GM19397 (cell line): ENCODE results near the gene COMMD9.

ENCODE experiments used
- ATAC-seq: cut with Tn5 transposase; IDR thresholded peaks from one replicate; pipeline ENCODE4 v1.9.1; 2021; ENCODE audit warnings: mild to moderate bottlenecking, moderate library complexity; ENCODE audit not compliant: unreplicated experiment

COMMD9 gene

DNA sequence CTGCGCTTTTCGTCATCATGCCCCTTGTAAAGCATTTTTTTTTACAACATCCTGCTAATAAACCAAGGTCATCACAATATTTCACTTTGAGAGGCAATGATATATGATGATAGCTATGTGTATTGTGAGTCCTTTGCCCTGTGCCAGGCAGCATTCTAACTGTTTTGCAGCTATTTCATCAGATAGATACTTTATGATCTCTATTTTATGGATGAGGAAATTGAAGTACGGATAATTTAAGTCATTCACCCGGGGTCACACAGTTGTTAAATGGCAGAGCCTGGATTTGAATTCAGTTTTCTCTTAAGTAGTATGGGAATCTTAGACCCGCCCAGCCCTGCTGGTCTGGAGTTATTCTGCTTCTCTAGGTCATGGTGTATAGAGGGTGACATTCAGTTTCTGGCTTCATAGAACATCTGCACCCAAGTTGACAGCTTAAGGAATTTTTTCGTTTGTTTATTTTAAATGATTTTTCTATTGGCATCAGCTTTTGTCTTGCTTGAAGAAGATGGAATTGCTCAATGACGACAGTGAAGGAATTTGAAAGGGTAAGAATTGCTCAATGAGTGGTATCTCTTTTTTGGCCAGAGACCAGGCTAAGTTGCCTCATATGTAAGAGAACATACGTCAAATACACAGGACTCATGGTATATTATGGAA, 7.8 kb upstream of the COMMD9 start:
- no peak for ATAC-seq

DNA sequence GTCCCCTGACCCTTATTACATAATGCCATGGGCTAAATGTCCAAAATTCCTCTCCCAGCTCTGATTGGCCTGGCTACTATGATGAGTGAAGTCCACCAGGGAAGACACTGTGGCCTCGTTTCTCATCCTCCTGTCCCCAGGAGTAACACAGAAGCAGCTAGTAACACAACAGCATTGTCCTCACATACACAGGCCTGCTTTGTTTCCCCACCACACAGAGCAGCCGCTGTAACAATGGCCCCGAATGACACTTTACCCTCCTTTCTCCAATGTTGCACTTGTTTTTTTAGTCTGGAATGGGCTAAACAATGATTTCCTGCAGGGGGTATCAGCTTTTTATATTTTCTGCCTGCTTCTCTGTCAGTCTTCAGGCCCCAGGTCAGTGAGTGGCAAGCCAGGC, 6.7 kb upstream of the COMMD9 start, which contains the start of gene PRR5L:
Gene PRR5L, plus strand, starts transcription at position 363 of the 400 bp plus-strand sequence. CDS start 104,834 bp downstream, outside the sequence.
- no peak for ATAC-seq

DNA sequence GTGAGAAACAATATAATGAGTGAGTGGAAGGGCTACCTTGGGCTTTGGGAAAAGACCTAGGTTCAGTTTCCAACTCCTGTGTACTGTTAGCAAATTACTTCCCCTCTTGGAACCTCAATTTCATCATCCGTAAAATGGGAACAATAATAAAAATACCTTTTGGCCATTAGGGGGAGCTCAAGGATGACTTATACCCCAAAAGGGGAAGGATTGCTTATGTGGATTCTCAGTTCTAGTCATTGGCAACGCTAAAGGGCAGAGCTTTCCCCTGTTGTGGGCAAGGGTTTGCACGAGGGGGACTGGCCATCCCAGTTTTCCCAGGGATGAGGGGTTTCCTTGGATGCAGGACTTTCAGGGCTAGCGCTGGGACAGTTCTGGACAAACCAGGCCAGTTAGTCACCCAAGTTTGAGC, 3.1 kb upstream of the COMMD9 start:
- no peak for ATAC-seq

DNA sequence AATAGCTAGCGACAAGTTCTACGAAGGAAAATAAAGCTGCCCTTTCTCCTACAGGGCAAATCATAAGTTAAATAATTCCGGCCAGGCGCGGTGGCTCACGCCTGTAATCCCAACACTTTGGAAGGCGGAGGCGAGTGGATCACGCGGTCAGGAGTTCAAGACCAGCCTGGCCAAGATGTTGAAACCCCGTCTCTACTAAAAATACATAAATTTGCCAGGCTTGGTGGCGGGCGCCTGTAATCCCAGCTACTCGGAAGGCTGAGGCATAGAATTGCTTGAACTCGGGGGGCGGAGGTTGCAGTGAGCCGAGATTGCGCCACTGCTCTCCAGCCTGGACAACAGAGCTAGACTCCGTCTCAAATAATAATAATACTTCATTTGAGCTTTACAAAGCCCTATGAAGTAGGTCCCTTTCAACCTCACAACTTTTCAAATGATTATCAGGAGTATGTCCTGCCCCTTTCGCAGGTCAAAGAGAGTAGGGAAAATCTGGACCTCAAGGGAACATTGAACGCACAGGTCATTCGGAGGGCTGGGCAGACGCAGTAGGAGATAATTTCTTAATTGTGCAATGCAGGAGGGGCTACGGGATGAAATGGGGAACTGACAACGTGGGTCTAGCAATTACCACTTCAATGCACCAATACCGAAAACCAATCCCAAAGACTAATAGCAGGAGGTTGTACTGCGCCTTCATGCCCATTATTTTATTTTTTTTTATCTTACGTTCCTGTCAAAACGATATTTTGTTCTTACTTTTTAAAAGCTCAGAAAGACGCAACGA, 590 bp downstream of the COMMD9 start:
- ATAC-seq = no peak

DNA sequence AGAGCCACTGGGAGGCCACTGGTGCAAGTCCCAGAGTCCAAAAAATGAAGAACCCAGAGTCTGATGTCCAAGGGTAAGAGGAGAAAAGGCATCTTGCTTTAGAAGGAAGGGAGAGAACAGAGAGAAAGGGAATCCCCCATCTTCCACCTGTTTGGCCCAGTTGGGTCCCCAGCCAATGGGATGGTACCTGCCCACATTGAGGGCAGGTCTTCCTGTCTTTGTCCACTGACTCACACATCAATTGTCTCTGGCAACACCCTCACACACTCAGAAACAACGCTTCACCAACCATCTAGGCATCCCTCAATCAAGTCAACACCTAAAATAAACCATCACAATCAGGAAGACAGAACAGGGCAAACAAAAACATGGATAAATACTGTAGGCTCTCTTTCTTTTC, 6.3 kb downstream of the COMMD9 start:
- no peak for ATAC-seq

DNA sequence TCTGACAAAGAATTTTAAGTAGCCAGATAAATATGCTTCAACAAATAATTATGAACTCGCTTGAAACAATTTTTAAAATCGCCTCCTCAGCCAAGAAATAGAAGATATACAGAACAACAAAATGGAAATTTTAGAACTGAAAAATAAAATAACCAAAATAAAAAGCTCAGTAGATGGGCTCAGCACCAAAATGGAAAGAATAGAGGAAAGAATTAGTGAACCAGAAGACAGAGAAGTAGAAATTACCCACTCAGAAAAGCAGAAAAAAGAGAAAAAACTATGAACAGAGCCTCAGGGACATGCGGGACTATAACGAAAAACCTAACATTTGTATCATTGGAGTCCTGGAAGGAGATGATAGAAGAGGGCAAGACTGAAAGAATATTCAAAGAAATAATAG, 7.4 kb downstream of the COMMD9 start:
- ATAC-seq = no peak

DNA sequence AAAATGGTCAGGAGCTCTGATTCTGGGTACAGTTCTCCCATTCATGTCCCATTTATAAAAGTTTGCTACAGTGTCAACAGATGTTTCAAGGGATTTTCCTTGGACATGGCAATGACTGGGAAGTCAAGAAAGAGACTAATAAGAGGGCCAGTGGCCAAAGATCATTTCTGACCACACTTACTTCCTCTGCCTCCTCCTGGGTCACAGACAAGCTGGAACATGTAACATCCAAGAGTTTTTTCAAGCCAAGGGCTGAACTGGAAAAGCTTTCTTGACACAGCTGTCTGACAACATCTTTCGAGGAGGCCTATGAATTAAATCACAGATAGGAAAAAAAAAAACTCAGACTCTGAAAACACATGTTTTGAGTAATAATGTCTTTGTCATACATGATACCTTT, 8.7 kb downstream of the COMMD9 start:
- no peak for ATAC-seq

DNA sequence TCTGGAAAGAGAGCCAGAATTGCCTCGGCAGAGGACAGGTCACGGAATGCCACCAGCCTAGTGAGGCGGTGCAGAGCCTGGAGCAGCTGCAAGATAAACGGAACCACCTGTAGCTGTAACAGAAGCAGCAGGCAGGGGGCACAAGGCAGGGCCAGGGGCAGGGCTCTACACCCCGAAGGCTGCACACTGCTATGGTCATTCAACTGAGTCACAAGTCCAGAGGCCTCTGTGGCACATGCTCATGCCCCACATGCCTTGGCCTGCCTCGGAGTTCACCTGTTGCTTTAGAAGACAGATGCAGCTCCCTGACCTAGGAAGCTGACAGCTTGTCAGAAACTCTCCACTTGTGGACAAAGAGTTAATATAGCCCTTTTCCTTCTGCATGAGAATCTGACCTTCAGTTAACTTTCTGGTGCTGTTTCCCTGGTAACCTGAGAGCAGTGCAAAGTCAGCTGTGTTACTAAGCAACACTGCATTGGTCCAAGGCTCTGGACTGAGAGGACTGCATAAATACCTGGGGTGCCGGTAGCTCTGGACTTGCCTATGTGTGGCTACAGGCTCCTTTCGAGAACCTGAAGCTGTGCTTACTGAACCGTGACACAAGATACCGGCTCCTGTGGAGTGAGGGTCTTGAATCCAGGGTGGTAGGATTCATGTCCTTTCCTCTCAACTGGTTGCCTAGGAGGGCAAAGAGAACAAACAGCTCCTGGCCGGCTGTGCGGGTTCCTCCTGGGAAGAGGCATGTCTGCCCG, 10.5 kb downstream of the COMMD9 start:
- no peak for ATAC-seq

DNA sequence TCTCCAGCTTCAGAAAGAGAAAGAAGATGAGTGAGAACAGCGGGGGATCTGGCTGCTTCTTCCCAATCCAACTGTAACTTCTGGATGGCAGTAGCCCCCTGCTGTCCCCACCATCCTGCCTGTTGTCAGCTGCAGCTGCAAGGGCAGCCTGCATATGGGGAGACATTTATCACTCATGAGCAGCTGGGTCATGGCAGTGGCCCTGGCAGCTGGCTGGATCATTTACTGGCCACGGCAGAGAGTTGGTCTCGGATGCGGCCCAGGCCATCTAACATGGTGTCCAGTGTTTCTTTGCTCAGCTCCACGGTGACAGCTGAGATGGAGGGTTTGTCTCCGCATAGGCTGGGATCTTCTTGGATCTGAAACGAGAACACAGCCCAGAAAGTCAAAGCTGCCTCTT, 14.8 kb downstream of the COMMD9 start:
- ATAC-seq = no peak

DNA sequence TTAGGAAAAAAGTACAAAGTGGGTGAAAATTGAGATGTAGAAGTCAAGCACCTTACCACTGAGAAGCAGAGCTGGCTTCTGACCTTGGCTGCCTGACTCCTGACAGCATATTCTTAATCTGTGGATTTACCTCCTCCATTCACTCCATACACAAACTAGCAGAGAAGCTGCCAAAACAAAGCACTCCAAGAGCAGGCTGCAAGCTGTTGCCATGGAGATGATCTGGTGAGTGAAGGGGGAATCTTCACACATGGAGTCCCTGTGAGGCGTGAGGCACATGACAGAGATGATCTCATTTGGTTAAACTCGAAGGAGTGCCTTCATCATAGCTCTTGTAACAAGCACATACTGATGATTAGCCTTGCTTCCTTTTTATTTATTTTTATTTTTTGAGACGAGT, 16.1 kb downstream of the COMMD9 start:
- no peak for ATAC-seq

DNA sequence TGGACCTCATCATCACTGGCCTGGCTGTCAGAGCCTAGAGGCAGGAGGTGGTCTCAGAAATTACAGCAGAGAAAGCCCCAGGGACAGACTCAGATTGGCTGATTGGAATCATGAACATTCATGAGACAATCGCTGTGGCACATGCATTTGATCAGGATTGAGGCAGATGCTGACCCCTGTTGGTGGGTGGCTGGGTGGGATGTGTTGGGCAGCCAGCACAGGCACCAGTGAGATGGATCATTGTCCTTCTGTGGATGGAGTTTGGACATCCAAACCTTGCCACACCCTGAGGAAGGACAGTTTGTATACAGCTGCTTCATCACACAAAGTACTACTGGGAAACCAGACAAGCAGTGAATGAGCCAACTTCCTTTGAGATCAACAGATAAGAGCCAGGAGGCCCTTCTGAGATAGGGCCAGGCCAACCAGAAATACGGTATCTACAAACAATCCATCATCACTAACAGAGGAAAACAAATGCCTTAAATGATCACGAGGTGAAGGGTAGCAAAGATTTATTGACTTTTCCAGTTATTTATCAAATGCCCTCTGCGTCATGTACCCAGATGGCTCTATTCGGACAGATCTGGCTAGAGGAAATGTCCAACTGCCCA, 17.3 kb downstream of the COMMD9 start:
- ATAC-seq = no peak

DNA sequence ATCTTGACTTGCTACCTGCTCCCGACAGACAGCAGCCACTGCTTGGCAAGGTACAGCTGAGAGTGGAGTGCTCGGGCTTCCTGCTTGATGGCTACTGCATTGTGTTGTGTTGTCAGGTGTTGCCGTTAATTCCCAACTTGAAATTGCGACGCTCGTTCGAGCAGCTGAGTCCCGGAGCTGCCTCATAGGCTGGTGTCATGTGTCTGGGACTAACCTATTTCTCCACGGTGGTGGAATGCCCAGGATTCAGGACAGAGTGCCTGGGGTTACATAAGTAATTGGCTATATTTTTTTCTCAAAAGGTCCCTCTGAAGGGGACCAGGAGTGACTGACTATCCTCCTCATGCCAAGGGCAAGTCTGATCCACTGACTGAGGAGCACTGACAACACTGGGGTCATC, 18.5 kb downstream of the COMMD9 start:
- ATAC-seq = no peak

DNA sequence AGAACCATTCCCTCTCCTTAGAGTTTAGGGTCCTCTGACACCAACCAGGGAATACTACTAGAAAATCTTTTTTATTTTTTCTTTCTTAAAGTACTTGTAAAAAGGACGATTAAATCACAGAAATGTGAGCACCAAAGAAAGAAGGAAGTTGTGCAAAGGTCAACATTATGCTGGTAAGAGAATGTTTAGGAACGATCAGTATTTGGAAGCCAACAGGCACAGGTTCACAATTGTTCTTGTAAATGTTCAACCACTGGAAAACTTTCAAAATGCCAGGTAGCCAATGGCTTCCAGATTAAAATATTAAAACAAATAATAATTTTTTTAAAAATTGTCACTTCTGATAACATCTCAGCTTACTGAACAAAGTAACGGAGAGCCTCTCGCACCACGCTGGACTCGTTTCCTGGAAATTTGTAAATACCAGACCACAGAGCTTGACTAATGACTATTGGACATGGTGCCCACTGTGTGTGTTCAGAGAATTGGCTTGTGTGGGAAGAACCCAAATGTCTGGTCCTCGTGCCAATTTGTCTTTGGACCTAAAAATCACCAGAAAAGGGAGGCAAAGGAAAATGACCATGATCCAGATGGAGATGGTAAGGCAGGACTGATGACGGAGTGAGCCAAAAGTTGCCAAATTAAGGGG, 20.8 kb downstream of the COMMD9 start:
- no peak for ATAC-seq

DNA sequence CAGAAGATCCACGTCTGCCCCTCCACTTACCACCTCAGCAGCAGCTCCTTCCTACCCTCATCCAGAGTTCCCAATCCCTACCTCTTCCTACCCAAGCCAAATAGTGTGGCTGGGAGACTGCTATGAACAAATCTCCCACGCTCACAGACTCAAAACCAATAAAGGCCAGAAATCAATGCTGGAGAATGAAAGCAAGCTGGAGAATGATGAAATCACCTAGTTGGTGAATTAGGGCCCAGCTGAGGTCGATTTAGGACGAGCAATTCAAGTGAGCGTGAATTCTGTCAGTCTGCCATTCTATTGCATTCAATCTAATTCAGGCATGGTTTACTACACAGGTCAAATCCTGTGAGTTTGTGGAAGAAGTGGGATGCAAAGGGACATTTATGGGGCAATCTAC, 22.5 kb downstream of the COMMD9 start:
- ATAC-seq = no peak

DNA sequence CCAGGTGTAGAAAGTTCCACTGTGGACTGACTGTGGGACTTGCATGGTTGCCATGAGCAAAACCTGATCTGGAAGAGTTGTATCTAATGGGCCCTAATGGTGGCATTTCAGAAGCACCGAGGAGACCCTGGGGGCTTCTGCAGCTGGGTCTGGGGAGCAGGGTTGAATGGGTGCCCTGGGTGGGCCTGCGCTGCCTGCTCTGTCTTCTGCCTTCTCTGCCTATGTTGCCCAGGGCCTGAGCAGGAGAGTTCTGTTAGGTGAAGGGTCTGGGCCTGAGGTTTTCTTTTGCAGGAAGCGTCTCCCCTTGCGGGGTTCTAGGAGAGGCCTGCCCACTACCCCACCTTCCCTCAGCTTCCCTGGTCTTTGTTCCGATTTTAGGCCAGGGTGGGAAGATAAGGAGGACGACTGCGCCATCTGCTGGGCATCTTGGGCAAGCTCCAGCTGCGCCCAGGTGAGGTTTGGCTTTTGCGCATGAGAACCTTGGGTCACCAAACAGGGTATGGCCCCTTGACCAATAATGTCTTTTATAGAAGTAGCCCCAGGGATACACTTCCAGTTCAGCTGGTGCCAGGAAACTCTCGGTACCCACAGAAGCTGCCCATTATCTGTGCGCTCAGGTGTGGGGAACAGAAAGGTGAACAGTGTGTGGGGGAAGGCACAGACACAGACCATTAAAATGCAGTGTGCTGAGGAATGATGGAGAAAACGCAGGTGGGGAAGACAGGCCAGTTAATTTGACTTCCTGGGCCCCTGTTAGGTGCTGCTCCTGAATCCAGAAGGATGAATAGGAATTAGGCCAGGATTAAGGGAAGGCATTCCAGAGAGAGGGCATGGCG, 23.2 kb downstream of the COMMD9 start:
- ATAC-seq = no peak

DNA sequence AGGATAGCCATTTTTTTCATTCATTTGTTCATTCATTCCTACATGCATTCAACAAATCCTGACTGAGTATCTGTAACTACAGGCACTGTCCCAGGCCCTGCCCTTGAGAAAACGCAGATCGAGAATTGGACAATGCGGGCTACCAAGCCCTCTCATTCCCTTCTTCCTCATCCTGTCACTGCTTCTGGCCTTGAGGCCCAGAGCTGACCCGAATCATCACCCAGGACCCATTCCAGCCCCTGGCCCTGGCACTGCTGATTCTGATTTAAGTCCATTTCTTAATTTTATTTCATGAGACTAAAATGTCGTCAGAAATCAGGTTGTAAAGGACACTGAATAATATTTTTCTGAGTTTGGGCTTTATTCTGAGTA, 24.3 kb downstream of the COMMD9 start:
- no peak for ATAC-seq

DNA sequence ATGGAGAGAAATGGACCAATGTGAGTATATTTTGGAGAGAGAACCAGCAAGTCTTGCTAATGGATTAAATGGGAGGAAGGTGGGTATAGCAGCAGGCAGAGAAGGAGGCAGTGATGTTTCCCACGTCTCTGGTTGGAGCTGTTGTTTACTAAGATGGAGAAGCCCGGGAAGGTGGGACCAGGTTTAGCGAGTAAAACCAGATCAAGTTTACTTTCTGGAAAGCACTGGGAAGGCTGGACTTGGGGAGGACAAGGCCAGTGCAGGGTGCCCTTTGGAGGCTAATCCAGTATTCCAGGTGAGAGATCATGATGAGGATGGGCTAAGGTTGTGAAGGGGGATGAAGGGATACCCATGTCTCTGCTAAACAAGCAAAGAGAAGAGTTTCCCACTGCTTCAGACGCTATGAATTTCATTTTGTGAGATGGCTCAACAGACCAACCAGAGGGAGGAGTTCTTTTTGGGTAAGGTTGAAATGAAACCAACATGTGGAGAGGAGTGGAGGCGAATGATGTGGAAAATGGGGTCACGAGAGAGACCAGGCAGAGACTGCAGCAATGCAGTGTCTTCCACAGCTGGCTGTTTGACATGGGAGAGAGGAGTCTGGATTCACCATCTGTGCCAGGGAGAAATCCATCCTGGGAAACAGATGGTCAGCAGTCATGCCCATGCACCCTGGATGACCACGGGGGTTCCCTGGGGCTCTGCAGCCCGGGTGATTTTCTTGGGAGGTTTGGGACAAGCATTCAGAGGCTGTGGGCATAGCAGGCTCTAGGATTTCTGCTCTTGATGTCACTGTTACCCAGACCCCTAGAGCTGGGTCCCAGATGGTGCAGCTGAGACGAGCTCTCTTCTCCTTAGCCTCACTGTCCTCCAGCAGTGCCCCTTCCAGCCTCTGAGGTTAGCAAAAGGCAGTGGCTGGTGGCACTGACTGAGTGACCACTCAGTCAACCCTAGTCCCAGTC, 24.9 kb downstream of the COMMD9 start:
- ATAC-seq = no peak

DNA sequence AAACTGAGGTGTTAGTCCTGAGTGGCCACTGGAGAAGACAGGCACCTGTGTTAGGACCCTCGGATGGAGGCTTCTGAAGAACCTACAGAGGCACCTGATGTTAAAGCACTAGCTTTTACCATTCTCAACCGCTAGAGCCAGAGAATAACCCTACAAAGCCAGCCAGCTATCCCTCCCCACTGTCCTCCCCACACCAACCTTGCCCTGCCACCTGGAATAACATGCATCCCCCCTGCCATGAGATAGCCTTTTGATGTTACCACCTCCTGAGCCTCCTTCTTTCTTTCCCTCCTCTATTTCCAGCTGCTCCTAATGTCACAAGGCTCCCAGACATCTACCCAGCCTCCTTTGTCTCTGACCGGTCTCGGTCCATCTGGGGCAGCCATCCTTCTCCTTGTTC, 28.1 kb downstream of the COMMD9 start:
- ATAC-seq = no peak
